GM12892 (cell line): ENCODE data around the gene HYDIN.
"Not testable (repeated sequence)": the region's sequence is repeated elsewhere in the genome, so short reads cannot be mapped to it uniquely, and the experiment has no call there.

Experiments
- DNase-seq: peaks from one replicate; pipeline ENCODE4 v3.0.0; 2011; ENCODE audit not compliant: insufficient read length
- FAIRE-seq: peaks from 2 replicates; lab custom pipeline; 2011; peaks lifted over from hg19 to GRCh38; lab: Jason Lieb, UNC

Gene HYDIN

GRCh38 chr16:71037987-71038386 lies 192.5 kb downstream of the HYDIN start:
- not testable (repeated sequence) for FAIRE-seq, DNase-seq

- not testable (repeated sequence) for DNase-seq, FAIRE-seq
These were observed 202.3 kb downstream of the HYDIN start for GRCh38 chr16:71028032-71028727.

- not testable (repeated sequence) for FAIRE-seq
These were observed 203.0 kb downstream of the HYDIN start for GRCh38 chr16:71027511-71027910.

GRCh38 chr16:71023851-71024439 lies 206.6 kb downstream of the HYDIN start:
- not testable (repeated sequence) for FAIRE-seq, DNase-seq

More at GRCh38 chr16:71027511-71027910, 203.0 kb downstream of the HYDIN start:
- not testable (repeated sequence) for DNase-seq

GRCh38 chr16:71021961-71022537 lies 208.5 kb downstream of the HYDIN start:
- FAIRE-seq, DNase-seq: not testable (repeated sequence)

GRCh38 chr16:71019067-71019682 lies 211.3 kb downstream of the HYDIN start:
- DNase-seq, FAIRE-seq: not testable (repeated sequence)

GRCh38 chr16:71015419-71015818 lies 215.1 kb downstream of the HYDIN start:
- not testable (repeated sequence) for DNase-seq, FAIRE-seq

GRCh38 chr16:71009440-71010223 lies 220.9 kb downstream of the HYDIN start:
- DNase-seq, FAIRE-seq: not testable (repeated sequence)

GRCh38 chr16:71006516-71006915 lies 224.0 kb downstream of the HYDIN start:
- FAIRE-seq, DNase-seq: not testable (repeated sequence)

- FAIRE-seq, DNase-seq: not testable (repeated sequence)
These were observed 230.8 kb downstream of the HYDIN start for GRCh38 chr16:70999735-71000134.

- DNase-seq, FAIRE-seq: not testable (repeated sequence)
These were observed 234.7 kb downstream of the HYDIN start for GRCh38 chr16:70995799-70996198.

GRCh38 chr16:70992511-70992910 lies 238.0 kb downstream of the HYDIN start:
- not testable (repeated sequence) for DNase-seq, FAIRE-seq

GRCh38 chr16:70987019-70987715 lies 243.4 kb downstream of the HYDIN start:
- not testable (repeated sequence) for FAIRE-seq, DNase-seq

GRCh38 chr16:70984675-70985074 lies 245.8 kb downstream of the HYDIN start:
- DNase-seq, FAIRE-seq: not testable (repeated sequence)

- not testable (repeated sequence) for FAIRE-seq, DNase-seq
These were observed 262.2 kb downstream of the HYDIN start for GRCh38 chr16:70968332-70968731.

GRCh38 chr16:70960169-70960568 lies 270.4 kb downstream of the HYDIN start:
- not testable (repeated sequence) for DNase-seq, FAIRE-seq

- DNase-seq, FAIRE-seq: not testable (repeated sequence)
These were observed 275.6 kb downstream of the HYDIN start for GRCh38 chr16:70954922-70955321.

GRCh38 chr16:70953824-70954223 lies 276.7 kb downstream of the HYDIN start:
- not testable (repeated sequence) for FAIRE-seq, DNase-seq

GRCh38 chr16:70943551-70943950 lies 287.0 kb downstream of the HYDIN start:
- DNase-seq, FAIRE-seq: not testable (repeated sequence)
